Measurements from ENCODE around the gene TTLL5.

TTLL5 gene

DNA sequence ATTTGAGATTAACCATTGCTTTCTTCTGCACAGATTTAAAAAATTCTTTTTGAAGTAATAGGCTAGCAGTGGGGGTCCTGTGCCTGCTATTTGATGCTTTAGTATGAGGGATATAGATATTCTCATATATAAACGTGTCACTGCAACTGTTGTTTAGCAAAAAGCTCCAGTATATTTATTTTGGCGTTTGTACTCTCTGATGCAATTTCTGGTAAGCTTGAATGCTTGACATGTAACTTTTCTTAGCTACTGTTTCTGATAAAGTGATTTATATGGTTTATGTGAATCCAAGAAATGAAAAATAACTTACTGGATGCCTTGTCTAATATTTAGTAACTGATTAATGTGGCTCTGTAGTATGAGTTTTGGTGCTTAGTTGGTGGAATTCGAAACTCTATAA is 77.1 kb downstream of the TTLL5 start:
- no peak for DNase-seq (ENCODE audit: low read depth in 2 of 2)

DNA sequence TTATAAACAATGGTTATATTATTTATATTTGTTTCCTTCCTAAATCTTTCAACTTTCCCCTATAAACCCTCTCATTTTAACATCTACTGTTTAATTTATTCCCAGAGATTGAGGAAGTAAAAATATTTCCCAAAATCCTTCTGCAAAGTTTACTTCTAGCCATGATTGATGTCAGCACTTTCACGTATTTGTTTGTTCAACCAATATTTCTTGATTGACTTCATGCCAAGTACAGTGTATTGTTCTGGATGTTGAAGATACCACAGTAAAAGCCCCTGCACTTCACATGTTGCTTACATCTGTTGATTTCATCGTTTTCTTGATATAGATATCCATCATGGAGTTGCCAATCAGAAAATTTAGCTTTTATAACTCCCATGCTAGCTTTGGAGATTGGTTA is 81.8 kb downstream of the TTLL5 start:
- no peak for DNase-seq (ENCODE audit: low read depth in 2 of 2)

DNA sequence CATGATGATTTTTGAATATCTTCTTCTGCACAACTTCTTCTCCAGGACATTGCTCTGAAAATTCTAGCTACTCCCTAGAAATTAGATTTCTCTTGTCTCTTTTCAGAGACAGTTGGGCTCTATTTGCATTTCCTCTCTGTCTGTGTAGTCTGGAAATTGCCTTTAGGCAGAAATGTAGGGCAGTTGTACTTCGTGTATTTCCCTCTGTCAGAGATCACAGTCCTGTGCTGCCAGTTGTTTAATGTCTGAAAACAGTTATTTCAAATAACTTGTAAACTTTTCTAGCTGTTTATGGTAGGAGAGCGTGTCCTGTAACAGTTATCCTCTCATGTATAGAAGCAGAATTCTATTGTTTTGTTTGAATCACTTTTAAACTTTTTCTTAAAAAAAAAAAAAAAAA is 86.9 kb downstream of the TTLL5 start:
- no peak for DNase-seq (ENCODE audit: low read depth in 2 of 2)

DNA sequence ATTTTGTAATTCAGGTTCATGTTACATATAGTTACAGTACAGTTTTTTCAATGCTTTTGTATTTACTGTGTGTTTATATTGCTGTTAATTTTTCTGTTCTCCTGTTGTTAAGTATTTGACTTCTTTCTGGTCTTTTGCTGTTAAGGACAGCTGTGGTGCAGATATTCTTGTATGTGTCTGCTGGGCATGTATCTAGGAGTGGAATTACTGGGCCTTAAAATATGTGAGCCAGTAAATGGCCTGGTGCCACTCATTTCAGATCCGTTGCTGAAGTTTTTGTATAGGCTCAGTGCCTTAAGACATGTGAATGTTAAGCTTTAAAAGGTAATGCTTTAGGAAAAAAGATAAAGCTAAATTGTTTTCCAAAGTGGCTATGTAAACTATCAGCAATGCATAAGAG is 87.3 kb downstream of the TTLL5 start:
- DNase-seq (ENCODE audit: low read depth in 2 of 2), result no peak

DNA sequence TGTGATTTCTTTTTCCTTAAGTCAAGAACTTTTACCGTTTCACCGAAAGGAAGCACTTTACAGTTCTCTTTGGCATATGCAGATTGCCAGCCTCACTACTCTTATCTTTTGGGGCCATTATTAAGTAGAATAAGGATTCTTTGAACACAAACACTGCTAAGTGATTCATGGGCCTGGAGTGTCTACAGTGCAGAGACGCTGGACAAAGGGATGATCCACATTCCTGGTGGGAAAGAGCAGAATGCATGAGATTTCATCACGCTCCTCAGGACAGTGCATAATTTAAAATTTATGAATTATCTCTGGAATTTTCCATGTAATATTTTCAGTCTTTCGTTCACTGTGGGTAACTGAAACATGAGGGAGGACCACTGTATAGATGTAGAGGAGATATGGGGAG is 90.2 kb downstream of the TTLL5 start:
- DNase-seq (ENCODE audit: low read depth in 2 of 2), result no peak

DNA sequence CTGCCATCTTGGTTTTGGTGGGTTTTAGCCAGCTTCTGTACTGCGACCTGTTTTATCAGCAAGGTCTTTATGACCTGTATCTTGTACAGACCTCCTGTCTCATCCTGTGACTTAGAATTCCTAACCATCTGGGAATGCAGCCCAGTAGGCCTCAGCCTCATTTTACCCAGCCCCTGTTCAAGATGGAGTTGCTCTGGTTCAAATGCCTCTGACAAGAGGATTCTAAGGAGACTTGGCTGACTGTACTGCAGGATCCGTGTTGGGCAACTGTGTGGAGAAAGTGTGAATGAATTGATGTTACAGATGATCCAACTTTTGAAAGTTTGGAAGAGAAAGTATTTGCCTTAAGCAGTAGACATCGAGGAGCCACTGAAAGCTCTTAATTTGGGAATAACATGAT is 91.0 kb downstream of the TTLL5 start:
- no peak for DNase-seq (ENCODE audit: low read depth in 2 of 2)

DNA sequence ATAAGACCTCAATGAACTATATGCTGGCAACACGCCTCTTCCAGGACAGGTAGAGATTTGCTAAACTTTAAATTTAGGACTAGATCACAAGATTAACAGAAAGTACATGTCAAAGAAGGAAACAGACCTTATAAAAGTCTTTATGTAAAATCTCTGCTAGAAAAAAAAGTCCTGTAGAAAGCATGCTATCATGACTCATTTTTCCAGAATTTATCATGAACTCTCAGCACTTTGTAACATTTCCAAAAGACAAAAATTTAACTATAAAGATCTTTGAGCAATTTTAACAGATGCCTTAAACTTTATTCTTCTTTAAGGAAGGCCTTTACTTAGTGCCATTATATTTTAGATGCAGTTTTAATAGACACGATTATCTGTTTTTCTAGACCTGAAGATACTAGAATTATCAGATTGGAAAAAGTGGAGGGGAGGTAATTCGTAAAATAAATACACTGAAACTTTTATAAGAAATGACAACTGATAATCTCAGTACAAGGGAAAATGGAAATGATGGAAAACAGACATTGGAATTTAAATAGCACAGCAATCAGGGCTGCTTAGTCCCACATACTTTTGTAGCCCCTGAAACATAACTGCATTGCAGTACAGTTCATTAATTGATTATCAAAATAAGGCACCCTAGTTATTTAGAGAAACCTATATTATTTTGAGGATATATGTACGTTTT is 92.0 kb downstream of the TTLL5 start:
- DNase-seq (ENCODE audit: low read depth in 2 of 2), result no peak

DNA sequence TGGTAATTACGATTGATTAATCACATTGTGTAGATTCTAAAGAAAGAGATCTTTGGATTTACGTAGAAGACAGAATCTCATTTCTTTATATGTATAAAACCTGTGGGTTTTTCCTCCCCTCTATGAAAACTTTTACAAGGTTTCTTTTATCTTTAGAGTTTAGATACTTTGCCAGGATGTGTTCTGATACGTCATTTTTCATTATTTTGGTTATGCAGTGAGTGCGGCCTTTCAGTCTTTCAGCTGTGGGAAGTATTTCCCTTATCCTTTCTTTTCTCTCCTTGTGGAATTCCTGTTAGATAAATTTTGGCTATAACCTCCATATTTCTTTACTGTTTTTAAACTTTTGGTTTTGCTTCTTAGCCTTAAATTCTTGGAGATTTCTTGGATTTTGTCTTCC is 92.7 kb downstream of the TTLL5 start:
- DNase-seq (ENCODE audit: low read depth in 2 of 2), result no peak

DNA sequence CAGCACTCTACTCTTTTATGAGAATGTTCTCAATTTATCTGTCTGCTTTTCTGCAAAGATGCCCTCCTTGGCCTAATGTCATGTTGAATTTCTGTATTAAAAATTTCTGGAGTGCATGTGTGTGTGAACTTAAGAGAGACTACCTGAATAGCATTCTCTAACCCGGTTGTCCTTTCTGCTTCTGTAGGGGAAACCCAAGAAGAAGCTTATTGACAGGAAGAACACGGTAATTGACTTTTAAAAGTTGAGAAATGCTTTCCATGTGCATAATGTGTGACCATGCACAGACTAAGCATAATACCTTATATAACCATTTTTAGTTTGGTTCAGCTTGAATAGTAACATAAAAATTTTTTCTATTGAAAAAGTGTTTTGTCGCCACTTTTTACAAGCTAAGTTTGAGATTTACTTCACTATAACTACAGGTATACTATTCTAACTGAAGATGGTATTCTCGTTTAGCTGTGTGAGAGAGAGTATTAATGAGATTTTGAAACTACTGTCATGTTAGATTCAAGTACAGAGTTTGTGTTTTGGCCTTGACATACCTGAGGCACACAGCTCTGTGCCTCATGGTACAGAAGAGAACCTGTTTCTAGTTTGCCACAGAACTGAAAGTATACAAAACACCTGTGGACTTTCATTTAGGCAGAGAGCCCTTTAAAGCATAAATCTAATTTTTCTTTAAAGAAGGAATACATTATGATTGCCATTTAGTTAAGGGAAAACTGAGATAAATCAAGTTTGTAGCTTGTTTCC is 96.8 kb downstream of the TTLL5 start:
- no peak for DNase-seq (ENCODE audit: low read depth in 2 of 2)

DNA sequence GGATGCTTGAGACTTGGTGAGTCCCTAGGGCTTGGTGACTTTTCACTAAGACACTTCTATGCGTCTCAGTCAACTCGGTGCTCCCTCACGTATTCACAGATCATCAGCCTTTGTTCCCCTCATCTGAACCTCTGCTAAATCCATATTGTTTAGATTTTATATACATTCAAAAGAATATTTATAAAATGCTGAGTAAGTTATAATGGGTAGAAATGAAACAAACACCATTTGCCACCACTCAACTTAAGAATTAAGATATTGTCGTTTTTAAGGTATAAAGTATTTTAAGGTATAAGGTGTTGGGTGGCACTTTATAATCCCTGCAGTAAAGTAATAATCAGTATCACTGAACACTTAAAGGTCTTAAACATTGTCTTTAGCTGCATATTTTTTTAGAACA is 103.0 kb downstream of the TTLL5 start:
- no peak for DNase-seq (ENCODE audit: low read depth in 2 of 2)

DNA sequence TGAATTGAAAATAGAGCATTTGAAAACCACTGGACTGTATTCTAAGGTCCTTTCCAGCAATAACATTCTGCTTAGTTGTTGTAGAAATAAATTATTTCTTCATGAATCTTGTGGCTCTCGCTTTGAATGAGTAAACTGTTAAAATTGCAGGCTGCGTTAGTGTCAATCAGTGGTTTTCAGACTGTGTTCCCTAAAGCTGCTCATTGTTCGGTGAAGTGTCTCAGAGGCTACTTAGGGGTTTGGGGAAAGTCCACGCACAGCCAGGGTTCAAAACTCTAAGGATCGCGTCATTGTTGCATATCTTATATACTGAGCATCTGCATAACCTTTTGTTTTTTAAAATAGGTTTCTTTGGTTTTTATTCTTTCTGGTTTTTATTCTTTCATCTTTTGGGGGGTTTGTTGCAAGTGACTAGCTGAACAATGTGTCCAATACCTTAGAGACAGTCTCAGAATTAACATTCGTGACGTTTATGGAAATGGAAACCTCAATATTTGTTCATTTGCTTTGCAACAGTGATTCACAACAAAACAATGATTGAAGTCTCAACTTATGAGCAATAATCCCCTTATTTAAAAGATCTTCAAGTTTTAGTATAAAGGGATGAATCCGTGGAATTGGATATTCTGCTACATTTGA is 108.1 kb downstream of the TTLL5 start:
- no peak for DNase-seq (ENCODE audit: low read depth in 2 of 2)

DNA sequence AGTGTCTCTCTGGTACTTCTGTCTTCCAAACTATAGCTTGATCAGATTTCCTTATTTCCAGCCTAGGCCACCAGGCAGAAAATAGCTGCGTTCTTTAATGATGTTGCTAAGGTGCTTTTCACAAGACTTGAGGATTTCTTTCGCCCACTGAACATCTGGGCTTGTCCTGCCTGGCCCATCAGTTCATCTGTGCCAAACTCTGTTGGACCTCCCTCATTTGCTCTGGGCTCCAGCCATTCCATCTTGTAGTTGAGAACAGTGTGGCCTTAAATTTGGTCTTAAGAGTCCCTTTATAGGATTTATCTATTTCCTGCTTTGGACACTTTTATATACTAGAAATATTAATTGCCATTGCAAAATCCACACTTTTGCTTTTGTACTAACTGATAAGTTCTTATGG is 109.6 kb downstream of the TTLL5 start:
- DNase-seq (ENCODE audit: low read depth in 2 of 2), result no peak

DNA sequence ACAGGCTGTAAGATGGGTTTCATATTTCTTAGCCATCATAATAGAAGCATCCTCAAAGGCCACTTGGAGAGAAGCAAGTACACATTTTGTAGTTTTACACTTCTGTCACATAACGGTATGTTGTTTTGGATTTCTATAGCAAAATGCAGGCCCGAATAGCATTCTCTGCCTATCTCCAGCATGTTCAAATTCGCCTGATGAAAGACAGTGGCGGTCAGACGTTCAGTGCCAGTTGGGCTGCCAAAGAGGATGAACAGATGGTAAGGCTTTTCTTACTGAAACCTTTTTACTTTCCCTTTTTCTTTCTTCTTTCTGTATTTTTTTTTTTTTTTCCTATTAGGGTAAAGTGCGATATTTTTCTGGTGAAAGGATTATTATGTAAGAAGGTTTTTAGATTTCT is 110.5 kb downstream of the TTLL5 start:
- no peak for DNase-seq (ENCODE audit: low read depth in 2 of 2)

DNA sequence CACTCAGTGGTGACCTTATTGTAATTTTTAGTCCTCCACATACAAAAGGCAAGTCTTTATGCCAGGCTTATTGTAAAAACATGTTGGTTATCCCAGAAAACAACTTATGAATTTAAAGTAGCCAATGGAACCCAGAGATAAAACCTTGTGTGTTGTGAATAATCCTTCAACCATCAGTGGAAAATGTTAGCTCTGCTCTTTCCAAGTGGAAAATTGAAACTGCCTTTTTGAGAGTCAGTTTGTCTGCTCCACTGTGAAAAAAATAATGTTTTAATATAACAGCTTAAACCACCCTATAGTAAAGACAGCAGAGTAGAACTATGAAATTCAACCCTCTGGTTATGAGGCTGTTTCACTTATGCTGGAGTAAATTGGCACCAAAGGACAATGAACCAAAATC is 112.0 kb downstream of the TTLL5 start:
- DNase-seq (ENCODE audit: low read depth in 2 of 2), result no peak

DNA sequence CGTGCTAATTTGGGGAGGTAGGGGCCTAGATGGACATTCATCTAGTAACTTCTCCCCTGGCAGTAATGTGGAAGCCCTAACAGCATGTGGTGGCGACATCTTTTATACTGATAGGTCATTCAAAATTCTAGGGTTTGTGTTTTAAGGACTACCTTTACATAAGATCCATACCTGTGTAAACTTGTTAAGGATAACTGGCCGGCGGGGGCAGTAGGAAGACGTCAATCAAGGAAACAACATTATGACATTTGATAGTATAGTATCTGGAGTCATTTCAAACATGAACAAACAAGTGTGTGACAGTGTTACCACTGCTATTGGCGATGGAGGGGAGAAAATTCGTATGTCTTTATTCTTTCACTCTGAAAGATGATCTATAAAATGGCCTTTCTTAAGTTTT is 120.0 kb downstream of the TTLL5 start:
- DNase-seq (ENCODE audit: low read depth in 2 of 2), result no peak

DNA sequence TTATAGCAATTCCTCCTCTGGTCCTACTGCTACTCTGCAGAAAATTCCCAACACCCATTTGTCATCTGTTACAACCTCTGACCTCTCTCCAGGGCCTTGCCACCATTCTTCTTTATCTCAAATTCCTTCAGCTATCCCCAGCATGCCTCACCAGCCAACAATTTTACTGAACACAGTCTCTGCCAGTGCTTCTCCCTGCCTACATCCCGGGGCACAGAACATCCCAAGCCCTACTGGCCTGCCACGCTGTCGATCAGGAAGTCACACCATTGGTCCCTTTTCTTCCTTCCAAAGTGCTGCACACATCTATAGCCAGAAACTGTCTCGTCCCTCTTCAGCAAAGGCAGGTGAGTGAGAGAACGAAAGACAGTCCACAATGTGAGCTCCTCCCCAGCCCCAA is 122.1 kb downstream of the TTLL5 start:
- DNase-seq (ENCODE audit: low read depth in 2 of 2), result no peak

DNA sequence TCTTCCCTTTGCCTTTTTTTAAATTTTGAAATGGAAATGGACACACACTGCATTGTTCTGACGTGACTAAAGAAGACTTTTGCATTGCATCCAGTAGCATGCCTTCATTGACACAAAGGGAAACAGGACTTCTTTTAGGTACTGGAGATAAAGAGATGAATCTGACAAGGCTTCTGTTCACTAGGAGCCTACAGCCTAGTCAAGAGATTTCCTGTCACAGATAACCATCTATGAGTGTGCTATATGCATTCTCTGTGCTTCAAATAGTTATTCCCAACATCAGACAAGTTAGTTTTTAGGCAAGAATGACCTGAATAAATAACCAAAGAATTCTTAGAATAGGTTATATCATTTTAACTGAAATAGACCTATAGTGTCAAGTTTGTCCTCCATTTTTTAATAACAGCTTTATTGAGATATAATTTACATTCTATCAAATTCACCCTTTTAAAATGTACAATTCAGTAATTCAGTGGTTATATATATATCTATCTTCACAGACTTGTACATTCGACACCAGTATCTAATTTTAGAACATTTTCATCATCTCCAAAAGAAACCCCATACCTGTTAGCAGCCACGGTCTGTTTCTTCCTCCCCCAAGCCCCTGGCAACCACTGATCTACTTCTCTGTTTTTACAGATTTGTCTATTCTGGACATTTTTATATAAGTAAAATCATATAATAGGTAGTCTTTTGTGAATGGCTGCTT is 122.7 kb downstream of the TTLL5 start:
- DNase-seq (ENCODE audit: low read depth in 2 of 2), result no peak

DNA sequence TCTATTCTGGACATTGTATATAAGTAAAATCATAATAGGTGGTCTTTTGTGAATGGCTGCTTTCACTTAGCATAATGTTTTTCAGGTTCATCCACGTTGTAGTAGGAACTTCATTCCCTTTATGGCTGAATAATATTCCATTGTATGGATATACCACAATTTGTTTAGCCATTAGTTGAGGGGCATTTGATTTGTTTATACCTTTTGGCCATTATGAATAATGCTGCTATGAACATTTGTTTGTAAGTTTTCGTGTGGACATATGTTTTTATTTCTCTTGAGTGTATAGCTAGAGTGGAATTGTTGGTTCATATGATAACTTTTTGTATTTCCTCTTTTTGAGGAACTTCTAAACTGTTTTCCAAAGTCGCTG is 123.3 kb downstream of the TTLL5 start:
- DNase-seq (ENCODE audit: low read depth in 2 of 2), result no peak

DNA sequence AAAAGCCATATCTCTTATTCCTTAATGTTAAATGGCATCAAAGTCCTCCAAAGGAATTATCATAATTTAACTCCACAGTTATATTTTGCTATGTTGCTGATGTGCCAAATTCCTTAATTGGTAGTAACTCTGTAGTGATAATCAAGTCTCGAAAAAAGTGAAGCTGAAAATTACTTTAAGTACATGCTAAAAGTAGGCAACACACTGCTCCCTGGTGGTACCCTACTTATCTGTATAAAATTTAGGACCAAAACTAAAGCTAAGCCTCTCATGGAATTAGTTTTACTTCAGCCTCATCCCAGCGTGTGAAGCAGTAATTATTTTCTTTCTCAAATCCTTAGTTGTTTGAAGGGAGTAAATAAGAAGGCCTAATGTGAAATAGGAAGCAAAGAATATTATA is 132.8 kb downstream of the TTLL5 start:
- DNase-seq (ENCODE audit: low read depth in 2 of 2), result no peak

DNA sequence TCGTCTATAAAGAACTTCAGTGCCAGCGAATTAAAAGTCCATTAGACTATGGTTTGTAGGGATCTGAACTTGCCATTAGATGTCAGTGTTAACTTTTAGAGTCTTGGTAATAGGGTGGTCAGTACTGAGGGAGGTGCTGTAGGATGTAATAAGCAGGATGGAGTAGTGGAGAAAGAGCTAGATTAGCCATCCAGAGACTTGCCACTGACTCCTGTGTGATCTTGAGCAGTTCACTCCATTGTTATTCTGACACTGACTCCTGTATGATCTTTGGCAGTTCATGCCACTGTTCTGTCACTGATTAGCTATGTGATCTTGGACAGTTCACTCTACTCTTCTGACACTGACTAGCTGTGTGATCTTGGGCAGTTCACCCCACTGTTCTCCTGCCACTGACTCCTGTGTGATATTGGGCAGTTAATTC is 133.6 kb downstream of the TTLL5 start:
- no peak for DNase-seq (ENCODE audit: low read depth in 2 of 2)

DNA sequence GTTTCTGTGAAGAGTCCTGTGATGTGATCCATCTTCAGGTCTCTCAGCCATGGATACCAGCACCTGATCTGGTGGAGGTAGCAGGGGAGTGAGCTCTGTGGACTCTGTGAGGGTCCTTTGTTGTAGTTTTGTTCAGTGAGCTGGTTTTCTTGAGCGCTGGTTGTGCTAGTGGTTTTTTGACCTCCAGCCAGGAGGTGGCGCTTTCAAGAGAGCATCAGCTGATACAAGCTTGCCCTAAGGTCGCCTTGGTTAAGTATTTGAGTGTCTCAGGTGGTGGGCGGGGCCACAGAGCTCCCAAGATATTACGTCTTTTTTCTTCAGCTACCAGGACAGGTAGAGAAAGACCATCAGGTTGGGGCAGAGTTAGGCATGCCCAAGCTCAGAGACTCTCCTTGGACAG is 139.7 kb downstream of the TTLL5 start:
- DNase-seq (ENCODE audit: low read depth in 2 of 2), result no peak

DNA sequence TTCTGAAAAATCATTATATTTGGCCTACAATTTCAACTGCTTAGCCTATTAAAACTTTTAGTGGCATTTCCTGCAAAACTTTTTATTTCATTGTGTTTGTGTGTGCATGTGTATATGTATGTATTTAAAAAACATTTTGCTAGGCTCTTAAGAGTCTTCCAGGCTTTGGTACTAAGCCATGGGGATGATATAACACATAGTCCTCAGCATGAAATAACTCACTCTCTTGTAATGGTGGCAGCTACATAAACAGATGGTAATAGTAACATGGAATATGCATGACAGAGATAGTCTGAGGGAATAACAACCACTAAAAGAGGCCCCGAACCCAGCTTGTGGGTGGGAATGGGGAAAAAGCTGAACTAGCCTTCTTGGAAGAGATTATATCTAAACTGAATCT is 141.4 kb downstream of the TTLL5 start:
- DNase-seq (ENCODE audit: low read depth in 2 of 2), result no peak

DNA sequence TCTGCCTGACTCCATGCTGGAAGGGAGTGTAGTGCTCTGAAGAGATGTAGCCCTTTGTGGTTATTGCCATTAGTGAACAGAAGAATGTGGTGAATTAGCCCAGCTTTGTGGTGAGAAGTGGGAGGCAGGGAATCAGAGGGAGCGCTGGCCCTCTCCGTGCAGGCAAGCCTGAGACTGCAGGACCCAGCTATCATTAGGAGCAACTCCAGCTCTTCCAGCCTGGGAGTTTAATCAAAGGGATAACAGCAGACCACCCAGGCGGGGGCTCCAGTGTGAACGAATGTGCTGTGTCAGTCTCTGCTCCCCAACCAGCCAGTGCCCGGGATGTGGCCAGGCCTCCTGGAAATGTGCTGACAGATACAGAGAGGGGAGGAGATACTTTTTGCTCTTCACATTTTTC is 142.7 kb downstream of the TTLL5 start:
- no peak for DNase-seq (ENCODE audit: low read depth in 2 of 2)

Measured in activated CD8-positive, alpha-beta memory T cell treated with anti-CD3 and anti-CD28 coated beads for 4 hours (primary cell).